ENCODE measurements around the gene SORL1. TPM values are rescaled to one million over a fixed set of nuclear protein-coding genes. Genes with fewer than 3 reads are reported as not detected.

SORL1 gene
- total RNA-seq, 1 donor from 2014 or later: 39.0 TPM

GRCh38 chr11:121522043-121522941 lies 70.2 kb downstream of the SORL1 start:
- no peak for TF ChIP-seq CTCF (conservative IDR thresholded peaks at IDR 0.05)
- Mint-ChIP-seq H3K36me3 (peaks cover 41% of the 10 kb centered on the region), H3K4me3 (no peak overlapping the region), H3K27me3 (no peaks in the 10 kb centered on the region), H3K27ac (peak overlapping the region; percentile 63), H3K9me3 (no peaks in the 10 kb centered on the region), H3K4me1 (ENCODE audit: unreplicated experiment) (peaks cover 11% of the 10 kb centered on the region)
- no peak for DNase-seq (ENCODE audit: extremely low spot score, unreplicated experiment)

- no peak for TF ChIP-seq CTCF (conservative IDR thresholded peaks at IDR 0.05)
- Mint-ChIP-seq H3K27ac (no peak overlapping the region), H3K27me3 (no peaks in the 10 kb centered on the region), H3K9me3 (no peaks in the 10 kb centered on the region), H3K4me1 (ENCODE audit: unreplicated experiment) (peaks cover 11% of the 10 kb centered on the region), H3K4me3 (no peak overlapping the region), H3K36me3 (peaks cover 34% of the 10 kb centered on the region)
- DNase-seq (ENCODE audit: extremely low spot score, unreplicated experiment): no peak
These were observed 71.6 kb downstream of the SORL1 start for GRCh38 chr11:121523581-121524232.

GRCh38 chr11:121524233-121524631 lies 72.1 kb downstream of the SORL1 start:
- Mint-ChIP-seq H3K27ac (no peak overlapping the region), H3K27me3 (no peaks in the 10 kb centered on the region), H3K4me1 (ENCODE audit: unreplicated experiment) (peaks cover 11% of the 10 kb centered on the region), H3K4me3 (peak overlapping the region; percentile 37), H3K9me3 (no peaks in the 10 kb centered on the region), H3K36me3 (peaks cover 36% of the 10 kb centered on the region)
- TF ChIP-seq CTCF (conservative IDR thresholded peaks at IDR 0.05): no peak
- no peak for DNase-seq (ENCODE audit: extremely low spot score, unreplicated experiment)

GRCh38 chr11:121525376-121525775 lies 73.3 kb downstream of the SORL1 start:
- H3K27ac Mint-ChIP-seq: no peak overlapping the region
- DNase-seq (ENCODE audit: extremely low spot score, unreplicated experiment): no peak
- TF ChIP-seq CTCF (conservative IDR thresholded peaks at IDR 0.05): no peak
- no peak overlapping the region for H3K4me3 Mint-ChIP-seq
- H3K9me3 Mint-ChIP-seq: peaks cover 4% of the 10 kb centered on the region
- peaks cover 11% of the 10 kb centered on the region for H3K4me1 Mint-ChIP-seq (ENCODE audit: unreplicated experiment)
- H3K36me3 Mint-ChIP-seq: peaks cover 37% of the 10 kb centered on the region
- no peaks in the 10 kb centered on the region for H3K27me3 Mint-ChIP-seq

- Mint-ChIP-seq H3K4me3 (no peak overlapping the region), H3K27ac (no peak overlapping the region), H3K27me3 (no peaks in the 10 kb centered on the region), H3K9me3 (peaks cover 8% of the 10 kb centered on the region), H3K36me3 (peaks cover 29% of the 10 kb centered on the region), H3K4me1 (ENCODE audit: unreplicated experiment) (peaks cover 12% of the 10 kb centered on the region)
- no peak for TF ChIP-seq CTCF (conservative IDR thresholded peaks at IDR 0.05)
- DNase-seq (ENCODE audit: extremely low spot score, unreplicated experiment): no peak
These were observed 78.1 kb downstream of the SORL1 start for GRCh38 chr11:121530257-121530656.
